Rectal smooth muscle tissue (tissue), 1 donor: Measurements from ENCODE around the gene HOMER1.

Experiments
- H3K27ac ChIP-seq: one replicate; pipeline ENCODE4 v1.7.0; 2013; ENCODE audit warnings: low read depth, low read length, inconsistent platforms
- H3K27me3 ChIP-seq: one replicate; pipeline ENCODE4 v1.7.0; 2013; ENCODE audit warnings: low read length; ENCODE audit not compliant: control insufficient read depth, insufficient read depth
- H3K36me3 ChIP-seq: one replicate; pipeline ENCODE4 v1.7.0; 2013; ENCODE audit warnings: low read length; ENCODE audit not compliant: control insufficient read depth, insufficient read depth
- H3K4me1 ChIP-seq: one replicate; pipeline ENCODE4 v1.7.0; 2013; ENCODE audit warnings: low read length; ENCODE audit not compliant: control insufficient read depth, insufficient read depth
- H3K4me3 ChIP-seq: one replicate; pipeline ENCODE4 v1.7.0; 2013; ENCODE audit warnings: low read length
- H3K9ac ChIP-seq: one replicate; pipeline ENCODE4 v1.7.0; 2013; ENCODE audit warnings: low read length

Gene HOMER1

DNA sequence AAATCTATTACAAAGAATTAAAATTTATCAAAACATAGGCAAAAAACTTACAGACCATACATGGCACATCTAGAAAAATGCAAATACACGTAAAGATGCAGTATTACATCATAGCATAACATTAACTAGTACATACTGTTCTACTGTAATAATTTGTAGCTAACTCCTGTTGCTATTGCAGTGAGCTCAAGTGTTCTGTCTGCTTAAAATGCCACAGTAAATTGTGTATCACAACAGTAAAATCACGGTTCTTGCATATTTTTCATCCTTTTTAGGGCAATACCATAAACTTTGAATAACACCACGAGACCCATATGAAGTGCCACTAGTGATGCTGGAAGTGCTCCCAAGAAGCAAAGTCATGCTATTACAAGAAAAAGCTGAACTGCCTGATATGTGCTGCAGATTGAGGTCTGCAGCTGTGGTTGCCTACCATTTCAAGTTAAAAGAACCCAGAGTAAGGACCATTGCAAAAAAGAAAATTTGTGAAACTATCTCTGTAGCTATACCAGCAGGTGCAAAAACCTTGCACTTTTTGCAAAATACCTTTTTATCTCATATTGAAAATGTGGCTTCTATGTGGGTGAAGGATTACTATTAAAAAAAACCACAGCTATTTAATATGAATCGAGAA, 14.2 kb downstream of the HOMER1 start:
- Histone ChIP-seq H3K4me1 (no peaks in the 10 kb centered on the region), H3K27me3 (no peaks in the 10 kb centered on the region), H3K27ac (no peak overlapping the region), H3K4me3 (no peak overlapping the region), H3K9ac (no peak overlapping the region), H3K36me3 (no peaks in the 10 kb centered on the region)

DNA sequence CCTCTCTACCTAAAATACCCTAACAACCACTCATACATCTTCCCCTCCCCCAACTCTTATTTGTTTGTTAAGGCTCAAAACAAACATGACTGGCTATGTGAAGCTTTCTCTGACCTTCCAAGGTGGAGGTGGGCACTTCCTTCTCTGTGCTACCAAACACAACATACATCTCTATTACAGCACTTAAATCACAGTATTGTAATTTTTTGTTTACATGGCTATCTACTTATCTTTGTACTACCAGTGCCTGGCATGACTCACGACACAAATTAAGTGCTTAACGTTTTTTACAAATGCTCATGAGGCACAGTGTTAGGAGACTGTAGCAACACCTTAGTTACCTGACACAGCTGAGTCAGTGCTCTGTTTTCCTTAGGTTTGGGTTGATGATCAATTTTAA, 18.6 kb downstream of the HOMER1 start:
- Histone ChIP-seq H3K27ac (no peak overlapping the region), H3K9ac (no peak overlapping the region), H3K4me3 (no peak overlapping the region), H3K36me3 (no peaks in the 10 kb centered on the region), H3K4me1 (peaks cover 2% of the 10 kb centered on the region), H3K27me3 (no peaks in the 10 kb centered on the region)

DNA sequence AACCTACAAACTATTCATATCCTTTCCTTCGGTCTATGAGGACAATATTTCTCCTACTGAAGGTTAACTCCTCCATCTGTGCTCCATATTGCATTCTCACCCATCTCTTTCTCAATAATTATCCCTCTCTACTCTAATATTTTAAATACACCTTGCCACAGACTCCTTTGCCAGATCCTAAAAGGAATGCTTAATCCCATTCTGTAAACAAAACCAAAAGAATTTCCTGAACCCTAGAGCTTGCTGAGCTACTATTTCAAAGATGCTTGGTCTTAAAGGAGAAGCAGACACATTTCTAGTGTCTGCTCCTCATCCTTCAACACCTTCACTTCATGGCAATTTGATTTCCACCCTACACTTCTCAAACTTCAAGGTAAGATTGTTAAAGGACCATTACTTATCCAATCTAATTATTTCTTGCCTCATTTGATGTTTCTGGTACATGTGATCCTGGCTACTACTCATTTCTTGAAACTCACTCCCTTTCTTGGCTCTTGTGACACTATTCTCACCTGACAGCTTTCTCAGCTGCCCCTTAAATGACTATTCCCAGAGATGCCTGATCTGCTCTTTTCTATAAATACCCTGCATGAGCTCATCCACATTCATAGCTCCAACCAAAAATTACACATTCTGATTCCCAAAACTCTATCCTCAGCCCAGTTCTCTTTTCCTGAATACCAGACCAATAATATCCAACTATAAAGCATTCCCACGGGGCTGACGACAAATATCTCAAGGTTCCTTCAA, 20.2 kb downstream of the HOMER1 start:
- Histone ChIP-seq H3K27ac (no peak overlapping the region), H3K4me1 (peaks cover 2% of the 10 kb centered on the region), H3K27me3 (no peaks in the 10 kb centered on the region), H3K4me3 (no peak overlapping the region), H3K9ac (no peak overlapping the region), H3K36me3 (no peaks in the 10 kb centered on the region)

DNA sequence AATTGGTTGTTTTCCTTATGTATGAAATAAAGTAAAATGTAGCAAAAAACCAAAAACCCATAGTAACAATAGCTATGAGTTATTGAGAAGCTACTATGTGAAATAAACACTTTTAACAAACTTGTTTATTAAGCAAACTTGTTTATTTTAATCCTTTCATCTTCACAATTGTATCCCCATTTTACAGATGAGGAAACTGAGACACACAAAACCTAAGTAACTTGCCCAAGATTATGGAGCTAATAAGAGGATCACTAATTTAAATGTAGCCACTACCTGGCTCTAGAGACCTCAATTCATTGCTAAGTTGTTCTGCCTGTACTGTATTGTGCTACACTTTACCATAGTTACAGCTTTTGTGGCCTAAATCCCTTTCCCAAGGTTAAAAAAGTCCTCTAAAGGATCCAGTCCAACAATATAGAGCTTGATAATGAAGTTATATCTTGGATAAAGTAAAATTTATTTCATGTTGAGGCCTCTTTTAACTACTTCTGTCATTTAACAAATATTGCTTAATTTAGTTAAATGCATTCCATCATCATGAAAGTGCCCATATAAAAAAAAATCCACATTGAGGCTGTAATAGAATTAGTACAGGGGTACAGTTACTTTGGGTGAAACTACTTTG, 22.1 kb downstream of the HOMER1 start:
- Histone ChIP-seq H3K9ac (no peak overlapping the region), H3K36me3 (no peaks in the 10 kb centered on the region), H3K4me1 (peaks cover 2% of the 10 kb centered on the region), H3K4me3 (no peak overlapping the region), H3K27ac (no peak overlapping the region), H3K27me3 (no peaks in the 10 kb centered on the region)

DNA sequence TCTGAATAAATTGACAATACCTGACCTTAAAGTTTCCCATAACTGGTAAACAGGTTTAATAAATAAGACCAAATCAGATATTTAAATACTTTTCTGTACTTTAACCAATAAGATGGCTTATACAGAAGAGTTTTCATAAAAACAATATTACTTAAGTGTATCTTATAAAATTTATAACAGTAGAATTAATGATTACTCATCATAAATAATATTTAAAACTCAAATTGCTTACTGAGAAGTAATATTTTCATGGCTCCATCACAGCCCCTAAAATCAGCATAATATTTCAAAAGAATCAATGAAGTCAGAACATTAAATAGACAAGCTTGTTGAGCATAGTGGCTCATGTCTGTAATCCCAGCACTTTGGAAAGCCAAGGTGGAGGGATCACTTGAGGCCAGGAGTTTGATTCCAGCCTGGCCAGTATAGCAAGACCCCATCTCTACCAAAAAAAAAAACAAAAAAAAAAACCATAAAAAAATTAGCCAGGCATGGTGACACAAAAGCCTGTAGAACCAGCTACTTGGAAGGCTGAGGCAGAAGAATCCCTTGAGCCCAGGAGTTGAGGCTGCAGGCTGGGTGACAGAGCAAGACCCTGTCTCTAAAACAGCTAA, 23.5 kb downstream of the HOMER1 start:
- H3K9ac ChIP-seq = no peak overlapping the region
- no peak overlapping the region for H3K4me3 ChIP-seq
- H3K27me3 ChIP-seq = no peaks in the 10 kb centered on the region
- no peaks in the 10 kb centered on the region for H3K36me3 ChIP-seq
- peaks cover 2% of the 10 kb centered on the region for H3K4me1 ChIP-seq
- H3K27ac ChIP-seq = no peak overlapping the region

DNA sequence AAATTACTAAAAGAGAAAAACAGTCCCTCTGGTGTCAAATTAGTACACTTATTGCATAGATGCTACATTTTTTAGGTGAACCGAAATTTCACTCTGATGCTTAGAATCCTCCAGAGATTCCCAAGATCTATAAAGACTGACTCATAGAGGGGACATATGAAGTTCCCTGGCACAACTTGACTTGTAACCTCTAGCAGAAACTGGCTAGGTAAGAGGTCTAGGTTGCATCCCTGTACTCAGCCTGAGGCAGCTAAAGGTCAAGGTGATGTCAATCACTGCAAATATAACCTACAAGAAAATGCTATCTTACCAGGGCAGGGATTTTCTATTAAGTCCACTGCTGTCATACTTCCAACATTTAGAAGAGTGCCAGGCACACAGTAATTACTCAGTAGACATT, 24.2 kb downstream of the HOMER1 start:
- Histone ChIP-seq H3K27me3 (no peaks in the 10 kb centered on the region), H3K27ac (no peak overlapping the region)

DNA sequence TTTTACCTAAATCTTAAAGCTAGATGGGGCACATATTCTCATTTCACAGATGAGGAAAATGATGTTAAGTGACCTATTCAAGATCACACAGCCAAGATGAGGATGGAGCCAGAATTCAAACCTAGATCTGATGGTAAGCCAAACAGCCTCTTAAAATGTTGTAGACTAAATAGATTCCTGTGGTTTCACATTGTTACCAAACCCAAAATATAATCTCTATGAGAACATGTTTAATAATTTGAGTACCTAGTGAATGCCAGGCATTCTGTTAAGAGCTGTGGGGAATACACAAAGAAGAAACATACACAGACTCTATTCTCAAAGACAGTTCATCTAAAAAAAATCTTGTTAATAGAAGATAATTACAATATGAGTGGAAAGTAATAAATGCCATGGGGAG, 25.2 kb downstream of the HOMER1 start:
- no peak overlapping the region for H3K9ac ChIP-seq
- H3K27ac ChIP-seq = no peak overlapping the region
- H3K27me3 ChIP-seq = no peaks in the 10 kb centered on the region
- no peaks in the 10 kb centered on the region for H3K36me3 ChIP-seq
- no peak overlapping the region for H3K4me3 ChIP-seq
- peaks cover 2% of the 10 kb centered on the region for H3K4me1 ChIP-seq

More for the DNA sequence above, 24.2 kb downstream of the HOMER1 start:
- no peak overlapping the region for H3K4me3 ChIP-seq
- peaks cover 2% of the 10 kb centered on the region for H3K4me1 ChIP-seq
- no peak overlapping the region for H3K9ac ChIP-seq
- no peaks in the 10 kb centered on the region for H3K36me3 ChIP-seq

DNA sequence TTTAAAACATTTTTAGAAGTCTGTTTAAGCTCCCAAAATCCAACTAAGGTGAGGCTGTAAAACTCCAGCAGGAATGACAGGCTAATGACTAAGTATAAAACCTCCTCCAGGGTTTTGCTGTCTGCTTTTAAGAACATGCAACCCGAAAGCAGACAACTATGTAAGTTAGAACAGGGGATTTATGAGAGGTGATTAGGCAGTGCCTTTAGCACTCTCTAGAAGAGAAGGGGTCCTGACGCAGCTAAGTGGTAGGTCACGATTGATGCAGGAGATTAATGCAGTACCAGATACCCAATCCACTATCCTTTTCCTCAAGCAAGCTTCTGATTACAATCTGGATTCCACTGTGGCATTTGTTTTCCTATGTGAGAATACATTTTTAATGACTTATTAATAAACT, 25.9 kb downstream of the HOMER1 start:
- H3K27ac ChIP-seq = no peak overlapping the region
- H3K27me3 ChIP-seq = no peaks in the 10 kb centered on the region
- H3K4me1 ChIP-seq = peaks cover 2% of the 10 kb centered on the region
- H3K9ac ChIP-seq = no peak overlapping the region
- no peaks in the 10 kb centered on the region for H3K36me3 ChIP-seq
- no peak overlapping the region for H3K4me3 ChIP-seq

DNA sequence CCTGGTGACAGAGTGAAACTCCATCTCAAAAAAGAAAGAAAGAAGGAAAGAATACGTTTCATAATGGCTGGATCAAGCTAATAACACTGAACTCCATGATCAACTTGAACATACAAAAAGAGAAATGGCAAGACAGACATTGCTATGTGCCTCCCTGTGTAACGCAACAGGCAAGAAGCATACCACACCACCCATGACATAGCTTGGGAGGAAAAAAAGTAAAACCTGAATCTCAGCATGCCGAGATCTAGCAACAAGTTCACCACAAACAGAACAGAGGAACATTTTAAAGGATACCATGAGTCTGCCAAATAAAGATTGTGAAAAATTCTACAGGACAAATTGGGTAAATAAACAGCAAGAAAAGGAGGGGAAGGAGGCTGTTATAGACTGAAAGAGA, 26.7 kb downstream of the HOMER1 start:
- Histone ChIP-seq H3K27ac (no peak overlapping the region), H3K27me3 (no peaks in the 10 kb centered on the region), H3K36me3 (no peaks in the 10 kb centered on the region), H3K4me3 (no peak overlapping the region), H3K4me1 (peaks cover 2% of the 10 kb centered on the region), H3K9ac (no peak overlapping the region)

DNA sequence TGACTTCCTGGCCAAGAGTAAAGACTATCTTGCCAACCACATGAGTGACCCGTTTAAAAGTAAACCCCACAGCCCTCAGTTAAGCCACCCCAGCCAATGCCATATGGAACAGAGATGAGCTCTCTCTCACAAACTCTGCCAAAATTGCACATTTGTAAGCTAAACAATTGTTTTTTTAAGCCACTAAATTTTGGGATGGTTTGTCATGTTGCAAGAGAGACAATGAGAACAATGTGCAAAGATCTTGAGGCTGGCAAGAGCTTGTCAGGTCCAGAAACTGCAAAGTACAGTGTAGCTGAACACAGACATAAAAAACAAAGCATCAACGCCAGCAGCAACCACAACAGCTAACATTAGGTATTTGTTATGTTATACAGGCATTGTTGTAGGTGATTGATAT, 27.8 kb downstream of the HOMER1 start:
- Histone ChIP-seq H3K4me3 (no peak overlapping the region), H3K27ac (no peak overlapping the region), H3K9ac (no peak overlapping the region), H3K27me3 (no peaks in the 10 kb centered on the region), H3K4me1 (peaks cover under 1% of the 10 kb centered on the region), H3K36me3 (no peaks in the 10 kb centered on the region)

DNA sequence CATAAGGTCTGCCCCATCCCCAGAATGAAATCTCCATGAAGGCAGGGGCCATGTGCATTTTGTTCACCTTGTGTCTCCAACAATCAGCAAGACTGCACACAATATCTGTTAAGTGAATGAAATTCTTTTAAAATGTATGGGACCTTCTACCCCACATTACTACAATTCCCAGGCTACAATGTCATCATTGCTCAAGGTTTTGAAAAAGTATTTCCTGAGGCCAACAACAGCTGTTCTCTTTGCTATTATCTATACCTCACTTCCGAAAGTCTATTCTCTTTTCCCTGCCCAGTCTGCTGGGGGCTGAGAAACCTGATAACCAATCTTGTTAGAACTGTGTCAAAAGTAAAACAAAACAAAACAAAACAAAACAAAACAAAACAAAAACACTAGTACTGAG, 29.2 kb downstream of the HOMER1 start:
- Histone ChIP-seq H3K9ac (no peak overlapping the region), H3K36me3 (no peaks in the 10 kb centered on the region), H3K4me3 (no peak overlapping the region), H3K27me3 (no peaks in the 10 kb centered on the region), H3K27ac (no peak overlapping the region), H3K4me1 (no peaks in the 10 kb centered on the region)

DNA sequence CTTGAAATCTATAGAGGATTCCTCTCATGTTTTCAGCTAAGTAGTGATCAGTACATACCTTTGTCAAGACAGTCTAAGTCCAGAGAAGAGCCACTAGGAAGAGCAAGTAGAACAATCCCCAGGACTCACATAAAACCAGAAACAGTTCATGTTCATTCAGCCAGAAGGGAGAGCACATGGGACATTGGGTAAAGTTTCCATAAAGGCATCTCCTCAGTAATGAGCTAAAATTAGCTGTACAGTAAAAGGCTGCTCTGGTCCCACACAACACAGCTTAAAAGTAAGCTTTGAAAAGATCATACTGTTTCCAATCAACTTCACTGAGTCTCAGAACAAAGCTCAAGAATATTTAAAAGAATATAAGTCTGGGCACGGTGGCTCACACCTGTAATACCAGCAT, 32.4 kb downstream of the HOMER1 start:
- Histone ChIP-seq H3K4me1 (no peaks in the 10 kb centered on the region), H3K27ac (no peak overlapping the region), H3K36me3 (no peaks in the 10 kb centered on the region), H3K9ac (no peak overlapping the region), H3K27me3 (no peaks in the 10 kb centered on the region), H3K4me3 (no peak overlapping the region)
